ENCODE data around the gene SCAI. TPM values are rescaled to one million over a fixed set of nuclear protein-coding genes. Genes with fewer than 3 reads are reported as not detected.

Gene SCAI
- total and polyA plus RNA-seq, 4 donors: 1.4 to 39.9 (median 8.0) TPM

DNA sequence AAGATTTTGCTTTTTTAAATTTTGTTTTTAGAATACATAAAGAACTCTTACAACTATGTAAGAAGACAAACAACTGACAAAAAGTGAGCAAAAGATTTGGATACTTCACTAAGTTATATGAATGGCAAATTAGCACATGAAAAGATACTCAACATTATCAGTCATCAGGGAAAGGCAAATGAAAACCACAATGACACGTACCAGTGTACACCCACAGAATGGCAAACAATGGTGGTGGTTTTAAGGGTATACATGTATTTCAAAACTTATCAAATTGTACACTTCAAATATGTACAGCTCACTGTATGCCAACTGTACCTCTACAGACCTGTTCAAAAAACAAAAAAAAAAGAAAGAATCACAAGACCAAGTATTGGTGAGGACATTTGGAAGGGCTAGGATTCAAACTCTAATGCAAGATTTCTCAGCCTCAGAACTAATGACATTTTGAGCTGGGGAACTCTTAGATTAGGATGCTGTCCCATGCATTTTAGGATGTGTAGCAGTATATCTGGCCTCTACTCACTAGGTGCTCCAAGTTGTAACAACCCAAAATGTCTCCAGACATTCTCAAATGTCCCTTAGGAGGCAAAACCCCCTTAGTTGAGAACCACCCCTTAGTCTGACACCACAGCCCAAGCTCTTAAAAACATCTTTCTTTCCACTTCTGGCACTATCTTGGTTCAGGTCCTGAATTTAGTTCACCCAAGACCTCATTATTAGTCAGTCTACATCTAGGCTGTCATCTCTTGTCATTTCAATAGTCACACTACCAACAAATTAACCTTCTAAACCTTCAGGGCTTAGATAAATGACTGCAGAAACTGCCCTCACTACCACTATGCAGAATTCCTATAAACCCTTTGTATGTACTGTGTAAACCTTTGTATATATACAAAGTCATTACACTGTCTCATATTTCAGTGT, 9.7 kb downstream of the SCAI start:
- no peak for DNase-seq
- H3K9ac ChIP-seq (ENCODE audit: insufficient read depth in 1 of 2, low read length in 2 of 2): no peak overlapping the region
- TF ChIP-seq, protein P1, sequence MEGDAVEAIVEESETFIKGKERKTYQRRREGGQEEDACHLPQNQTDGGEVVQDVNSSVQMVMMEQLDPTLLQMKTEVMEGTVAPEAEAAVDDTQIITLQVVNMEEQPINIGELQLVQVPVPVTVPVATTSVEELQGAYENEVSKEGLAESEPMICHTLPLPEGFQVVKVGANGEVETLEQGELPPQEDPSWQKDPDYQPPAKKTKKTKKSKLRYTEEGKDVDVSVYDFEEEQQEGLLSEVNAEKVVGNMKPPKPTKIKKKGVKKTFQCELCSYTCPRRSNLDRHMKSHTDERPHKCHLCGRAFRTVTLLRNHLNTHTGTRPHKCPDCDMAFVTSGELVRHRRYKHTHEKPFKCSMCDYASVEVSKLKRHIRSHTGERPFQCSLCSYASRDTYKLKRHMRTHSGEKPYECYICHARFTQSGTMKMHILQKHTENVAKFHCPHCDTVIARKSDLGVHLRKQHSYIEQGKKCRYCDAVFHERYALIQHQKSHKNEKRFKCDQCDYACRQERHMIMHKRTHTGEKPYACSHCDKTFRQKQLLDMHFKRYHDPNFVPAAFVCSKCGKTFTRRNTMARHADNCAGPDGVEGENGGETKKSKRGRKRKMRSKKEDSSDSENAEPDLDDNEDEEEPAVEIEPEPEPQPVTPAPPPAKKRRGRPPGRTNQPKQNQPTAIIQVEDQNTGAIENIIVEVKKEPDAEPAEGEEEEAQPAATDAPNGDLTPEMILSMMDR (IDR thresholded peaks at IDR 0.05; ENCODE audit: control extremely low read depth, extremely low read depth): no peak
- no peak for ATAC-seq (ENCODE audit: insufficient read depth, low FRiP score)
- 73 to 78% methylated on average over 1 of the region's 1 CpG for WGBS, 2 donors
- H3K9me3 ChIP-seq (ENCODE audit: control insufficient read depth in 4 of 4, insufficient read depth in 3 of 4, low read length in 3 of 4): no peaks in the 10 kb centered on the region
- no peaks in the 10 kb centered on the region for H3K27me3 ChIP-seq (ENCODE audit: control insufficient read depth in 3 of 3, insufficient read depth in 3 of 3, low read length in 2 of 3)
- no peaks in the 10 kb centered on the region for H3K36me3 ChIP-seq (ENCODE audit: control insufficient read depth in 4 of 4, insufficient read depth in 4 of 4, low read length in 4 of 4)
- peaks cover 0 to 6% (median 0%) of the 10 kb centered on the region in 5 donors for H3K4me1 ChIP-seq (ENCODE audit: control insufficient read depth in 5 of 5, insufficient read depth in 5 of 5, low read length in 5 of 5)
- H3K27ac ChIP-seq (ENCODE audit: low read depth in 1 of 2, low read length in 1 of 2): no peak overlapping the region
- no peak overlapping the region for H3K4me3 ChIP-seq

DNA sequence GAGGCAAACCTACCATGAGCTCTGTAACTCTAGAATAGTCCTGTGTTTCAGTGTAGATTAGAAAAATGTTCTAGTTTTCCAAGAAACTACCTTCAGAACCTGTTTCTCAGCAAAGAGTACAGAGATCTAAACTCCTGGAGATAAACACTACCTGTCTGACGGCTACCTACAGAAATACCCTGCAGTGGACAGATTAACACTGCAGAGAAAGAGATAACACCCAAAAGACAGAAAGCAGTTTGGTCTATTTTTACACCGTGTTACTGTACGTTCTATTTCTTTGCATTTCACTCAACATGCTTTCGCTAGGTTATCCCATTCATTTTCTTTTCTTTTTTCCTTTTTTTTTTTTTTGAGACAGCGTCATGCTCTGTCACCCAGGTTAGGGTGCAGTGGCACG, 11.6 kb downstream of the SCAI start:
- Histone ChIP-seq H3K4me3 (no peak overlapping the region), H3K36me3 (ENCODE audit: control insufficient read depth in 4 of 4, insufficient read depth in 4 of 4, low read length in 4 of 4) (peaks cover 0 to 2% (median 0%) of the 10 kb centered on the region in 4 donors), H3K4me1 (ENCODE audit: control insufficient read depth in 5 of 5, insufficient read depth in 5 of 5, low read length in 5 of 5) (peaks cover 0 to 6% (median 0%) of the 10 kb centered on the region in 5 donors), H3K9ac (ENCODE audit: insufficient read depth in 1 of 2, low read length in 2 of 2) (no peak overlapping the region), H3K9me3 (ENCODE audit: control insufficient read depth in 4 of 4, insufficient read depth in 3 of 4, low read length in 3 of 4) (no peaks in the 10 kb centered on the region), H3K27me3 (ENCODE audit: control insufficient read depth in 3 of 3, insufficient read depth in 3 of 3, low read length in 2 of 3) (no peaks in the 10 kb centered on the region), H3K27ac (ENCODE audit: low read depth in 1 of 2, low read length in 1 of 2) (no peak overlapping the region)
- 85 to 94% methylated on average over 6 of the region's 6 CpGs for WGBS, 2 donors
- TF ChIP-seq, protein P1 (IDR thresholded peaks at IDR 0.05; ENCODE audit: control extremely low read depth, extremely low read depth): no peak
- ATAC-seq (ENCODE audit: insufficient read depth, low FRiP score) (no peak), DNase-seq (peak in 1 of 3 donors; percentile 14)

DNA sequence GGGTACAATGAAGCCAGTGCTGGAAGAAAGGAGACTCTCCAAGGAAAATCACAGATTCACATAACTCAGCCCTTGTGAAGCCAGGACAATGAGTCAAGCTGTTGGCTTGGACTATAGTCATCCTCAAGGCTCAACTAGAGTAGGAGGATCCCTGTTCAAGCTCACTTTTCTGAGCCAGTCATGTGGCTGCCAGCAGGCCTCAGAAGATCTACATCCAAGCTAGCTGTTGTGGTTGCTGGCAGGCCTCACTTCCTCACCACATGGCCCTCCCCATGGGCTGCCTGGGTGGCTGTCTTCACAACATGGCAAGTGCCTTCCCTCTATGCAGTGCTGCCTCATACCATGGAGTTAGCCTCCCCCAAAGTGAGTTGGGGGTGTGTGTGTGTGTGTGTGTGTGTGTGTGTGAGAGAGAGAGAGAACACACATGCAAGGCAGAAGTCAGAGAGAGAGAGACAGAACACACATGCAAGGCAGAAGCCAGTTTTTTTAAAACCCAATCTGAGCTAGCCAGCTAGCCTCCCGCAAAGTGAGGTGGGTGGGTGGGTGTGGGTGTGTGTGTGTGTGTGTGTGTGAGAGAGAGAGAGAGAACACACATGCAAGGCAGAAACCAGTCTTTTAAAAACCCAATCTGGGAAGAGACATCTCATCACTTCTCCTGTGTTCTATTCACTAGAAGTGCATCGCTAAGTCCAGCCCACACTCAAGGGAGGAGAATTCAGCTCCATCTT, 17.1 kb downstream of the SCAI start:
- Histone ChIP-seq H3K9ac (ENCODE audit: insufficient read depth in 1 of 2, low read length in 2 of 2) (no peak overlapping the region), H3K27ac (ENCODE audit: low read depth in 1 of 2, low read length in 1 of 2) (peak overlapping the region in 1 of 2 donors; percentile 77), H3K36me3 (ENCODE audit: control insufficient read depth in 4 of 4, insufficient read depth in 4 of 4, low read length in 4 of 4) (peaks cover 0 to 2% (median 0%) of the 10 kb centered on the region in 4 donors), H3K27me3 (ENCODE audit: control insufficient read depth in 3 of 3, insufficient read depth in 3 of 3, low read length in 2 of 3) (no peaks in the 10 kb centered on the region), H3K4me1 (ENCODE audit: control insufficient read depth in 5 of 5, insufficient read depth in 5 of 5, low read length in 5 of 5) (peaks cover 0 to 8% (median 5%) of the 10 kb centered on the region in 5 donors), H3K4me3 (no peak overlapping the region), H3K9me3 (ENCODE audit: control insufficient read depth in 4 of 4, insufficient read depth in 3 of 4, low read length in 3 of 4) (no peaks in the 10 kb centered on the region)
- ATAC-seq (ENCODE audit: insufficient read depth, low FRiP score) (peak; percentile 86), DNase-seq (peak; percentile 51 to 81 (median 52))
- TF ChIP-seq, protein P1 (IDR thresholded peaks at IDR 0.05; ENCODE audit: control extremely low read depth, extremely low read depth): no peak
- WGBS, 2 donors: 48 to 72% methylated on average over 2 of the region's 2 CpGs
